ENCODE results near the gene NPC1. TPM values are rescaled to one million over a fixed set of nuclear protein-coding genes. Genes with fewer than 3 reads are reported as not detected.
A peak's percentile ranks its signal among the peaks of the same experiment; 100 is the strongest.

Gene NPC1
- total RNA-seq, 1 donor from 2014 or later, result 40.1 TPM

DNA sequence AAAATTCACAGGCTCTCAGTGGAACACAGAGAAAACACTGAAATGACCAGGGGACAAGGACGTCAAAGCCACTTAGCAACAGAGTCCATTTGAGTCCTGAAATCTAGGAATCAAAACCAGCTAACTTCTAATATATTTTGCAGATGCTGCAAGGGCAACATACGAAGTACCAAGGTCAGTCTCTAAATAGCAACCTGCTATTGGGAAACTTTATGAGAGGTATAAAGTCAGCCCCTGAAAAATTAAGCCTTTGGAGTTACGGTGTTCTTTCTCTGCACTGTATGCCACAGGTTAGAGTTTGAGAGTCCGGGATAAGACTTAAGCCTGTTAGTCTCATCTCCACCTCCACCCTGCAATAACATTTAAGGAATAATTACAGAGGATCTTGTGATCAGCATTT lies 13.3 kb downstream of the NPC1 start:
- peaks cover 22% of the 10 kb centered on the region for H3K4me1 Mint-ChIP-seq (ENCODE audit: unreplicated experiment)
- TF ChIP-seq CTCF (IDR thresholded peaks at IDR 0.05), result no peak
- H3K36me3 Mint-ChIP-seq (ENCODE audit: unreplicated experiment), result peaks cover 25% of the 10 kb centered on the region
- no peak overlapping the region for H3K4me3 Mint-ChIP-seq (ENCODE audit: unreplicated experiment)
- no peak for DNase-seq (ENCODE audit: extremely low spot score, unreplicated experiment)
- no peaks in the 10 kb centered on the region for H3K27me3 Mint-ChIP-seq (ENCODE audit: unreplicated experiment)
- H3K9me3 Mint-ChIP-seq (ENCODE audit: unreplicated experiment), result no peaks in the 10 kb centered on the region
- peak overlapping the region; percentile 89 for H3K27ac Mint-ChIP-seq (ENCODE audit: unreplicated experiment)

- no peaks in the 10 kb centered on the region for H3K27me3 Mint-ChIP-seq (ENCODE audit: unreplicated experiment)
- no peak overlapping the region for H3K27ac Mint-ChIP-seq (ENCODE audit: unreplicated experiment)
- no peak overlapping the region for H3K4me3 Mint-ChIP-seq (ENCODE audit: unreplicated experiment)
- TF ChIP-seq CTCF (IDR thresholded peaks at IDR 0.05), result no peak
- peaks cover 22% of the 10 kb centered on the region for H3K4me1 Mint-ChIP-seq (ENCODE audit: unreplicated experiment)
- H3K9me3 Mint-ChIP-seq (ENCODE audit: unreplicated experiment), result no peaks in the 10 kb centered on the region
- H3K36me3 Mint-ChIP-seq (ENCODE audit: unreplicated experiment), result peaks cover 26% of the 10 kb centered on the region
- no peak for DNase-seq (ENCODE audit: extremely low spot score, unreplicated experiment)
These were observed 13.7 kb downstream of the NPC1 start for GRCh38 chr18:23572570-23572969.

DNA sequence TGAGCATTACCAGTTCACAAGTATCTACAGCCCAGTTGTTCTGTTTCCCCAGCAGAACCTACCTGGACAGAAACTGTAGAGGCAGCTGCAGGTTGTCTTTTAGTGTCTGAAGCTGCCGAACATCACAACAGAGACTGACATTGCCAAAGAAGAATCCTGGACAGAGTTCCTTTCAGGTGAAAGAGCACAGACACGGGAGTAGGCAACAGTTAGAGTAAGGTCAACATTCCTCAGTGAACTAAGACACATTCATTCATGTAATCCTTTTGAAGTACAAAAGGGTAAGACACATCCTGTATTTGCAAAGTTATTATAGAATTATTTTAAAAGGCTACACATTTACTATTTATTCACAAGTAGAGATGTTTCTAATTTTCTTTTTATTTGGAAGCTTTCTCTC lies 14.3 kb downstream of the NPC1 start:
- no peak for DNase-seq (ENCODE audit: extremely low spot score, unreplicated experiment)
- no peaks in the 10 kb centered on the region for H3K27me3 Mint-ChIP-seq (ENCODE audit: unreplicated experiment)

GRCh38 chr18:23570912-23571504 lies 15.3 kb downstream of the NPC1 start:
- Mint-ChIP-seq H3K36me3 (ENCODE audit: unreplicated experiment) (peaks cover 32% of the 10 kb centered on the region), H3K4me1 (ENCODE audit: unreplicated experiment) (peaks cover 22% of the 10 kb centered on the region), H3K27me3 (ENCODE audit: unreplicated experiment) (no peaks in the 10 kb centered on the region), H3K4me3 (ENCODE audit: unreplicated experiment) (no peak overlapping the region), H3K27ac (ENCODE audit: unreplicated experiment) (no peak overlapping the region), H3K9me3 (ENCODE audit: unreplicated experiment) (no peaks in the 10 kb centered on the region)
- no peak for TF ChIP-seq CTCF (IDR thresholded peaks at IDR 0.05)
- DNase-seq (ENCODE audit: extremely low spot score, unreplicated experiment), result peak; percentile 10

More for the DNA sequence above, 14.3 kb downstream of the NPC1 start:
- peaks cover 31% of the 10 kb centered on the region for H3K36me3 Mint-ChIP-seq (ENCODE audit: unreplicated experiment)
- no peak overlapping the region for H3K27ac Mint-ChIP-seq (ENCODE audit: unreplicated experiment)
- peaks cover 22% of the 10 kb centered on the region for H3K4me1 Mint-ChIP-seq (ENCODE audit: unreplicated experiment)
- H3K9me3 Mint-ChIP-seq (ENCODE audit: unreplicated experiment), result no peaks in the 10 kb centered on the region
- TF ChIP-seq CTCF (IDR thresholded peaks at IDR 0.05), result no peak
- no peak overlapping the region for H3K4me3 Mint-ChIP-seq (ENCODE audit: unreplicated experiment)

- Mint-ChIP-seq H3K4me1 (ENCODE audit: unreplicated experiment) (peaks cover 11% of the 10 kb centered on the region), H3K27ac (ENCODE audit: unreplicated experiment) (no peak overlapping the region), H3K9me3 (ENCODE audit: unreplicated experiment) (no peaks in the 10 kb centered on the region), H3K36me3 (ENCODE audit: unreplicated experiment) (peaks cover 40% of the 10 kb centered on the region), H3K27me3 (ENCODE audit: unreplicated experiment) (no peaks in the 10 kb centered on the region), H3K4me3 (ENCODE audit: unreplicated experiment) (no peak overlapping the region)
- DNase-seq (ENCODE audit: extremely low spot score, unreplicated experiment), result no peak
- no peak for TF ChIP-seq CTCF (IDR thresholded peaks at IDR 0.05)
These were observed 16.8 kb downstream of the NPC1 start for GRCh38 chr18:23569299-23570063.

All from osteocyte (in vitro differentiated cells).